CD4-positive, alpha-beta T cell (primary cell): Measurements from ENCODE around the gene SHH. TPM values are rescaled to one million over a fixed set of nuclear protein-coding genes. Genes with fewer than 3 reads are reported as not detected.

Experiments
- ATAC-seq: fragments of 200-7000 bp; cut with Tn5 transposase; one replicate; pipeline ENCODE4 v1.10.0; 2022; ENCODE audit warnings: mild to moderate bottlenecking; ENCODE audit not compliant: poor library complexity
- CTCF ChIA-PET: fragments of 350-600 bp; sonication (Branson Sonifier 250); formaldehyde crosslinking; loops from one replicate; lab custom pipeline; 2021; ENCODE audit warnings: antibody characterized with exemption, inconsistent platforms; lab: Charles Lee
- POLR2A ChIA-PET: fragments of 350-600 bp; sonication (Branson Sonifier 250); formaldehyde crosslinking; loops from one replicate; lab custom pipeline; 2021; ENCODE audit warnings: antibody characterized with exemption, inconsistent platforms; lab: Charles Lee
- DNase-seq, 14 experiments: peaks; one replicate each; pipeline ENCODE4 v3.0.0-alpha.2; 2013 to 2020; ENCODE audit warnings: mixed read lengths in 2 of 14
- H3K27ac ChIP-seq, 2 donors: one replicate each; pipeline versions ENCODE4 v1.5.1 to v1.7.0; 2013; ENCODE audit warnings: low read length in 2 of 2, low read depth in 1 of 2, mild to moderate bottlenecking in 1 of 2
- H3K27me3 ChIP-seq, 2 experiments: 1 replicate in 1 of 2; 2 replicates in 1 of 2; pipeline versions ENCODE4 v1.6.1 to v1.7.0; 2013; ENCODE audit warnings: low read length in 2 of 2, control low read depth in 1 of 2, mild to moderate bottlenecking in 1 of 2, moderate library complexity in 1 of 2; ENCODE audit not compliant: insufficient read depth in 2 of 2, control insufficient read depth in 1 of 2
- H3K36me3 ChIP-seq: one replicate; pipeline ENCODE4 v1.6.1; 2013; ENCODE audit warnings: low read length, control low read depth; ENCODE audit not compliant: insufficient read depth
- H3K4me1 ChIP-seq: one replicate; pipeline ENCODE4 v1.6.1; 2013; ENCODE audit warnings: low read length, control low read depth; ENCODE audit not compliant: insufficient read depth
- H3K4me3 ChIP-seq: one replicate; pipeline ENCODE4 v1.5.1; 2013; ENCODE audit warnings: mild to moderate bottlenecking, low read length, moderate library complexity
- H3K9me3 ChIP-seq, 2 experiments: 1 replicate in 1 of 2; 2 replicates in 1 of 2; pipeline versions ENCODE4 v1.6.1 to v1.7.0; 2013; ENCODE audit warnings: low read length in 2 of 2, mild to moderate bottlenecking in 2 of 2, control low read depth in 1 of 2, moderate library complexity in 1 of 2; ENCODE audit not compliant: control insufficient read depth in 1 of 2, insufficient read depth in 1 of 2
- H3K27ac Mint-ChIP-seq: one replicate; pipeline ENCODE4 v1.8.0; 2020; ENCODE audit warnings: mixed read lengths
- H3K27me3 Mint-ChIP-seq: one replicate; pipeline ENCODE4 v1.8.0; 2021; ENCODE audit warnings: mixed read lengths
- H3K36me3 Mint-ChIP-seq: one replicate; pipeline ENCODE4 v1.8.0; 2021; ENCODE audit warnings: low read depth, mixed read lengths
- H3K4me1 Mint-ChIP-seq: one replicate; pipeline ENCODE4 v1.8.0; 2021; ENCODE audit warnings: low read depth, mixed read lengths
- H3K4me3 Mint-ChIP-seq: one replicate; pipeline ENCODE4 v1.8.0; 2020; ENCODE audit warnings: mild to moderate bottlenecking, mixed read lengths
- H3K9me3 Mint-ChIP-seq: one replicate; pipeline ENCODE4 v1.8.0; 2020; ENCODE audit warnings: mixed read lengths
- CTCF ChIP-seq: fragments of 200-600 bp; IDR thresholded peaks from one replicate; pipeline ENCODE4 v1.8.0; 2022; ENCODE audit warnings: antibody characterized with exemption, mild to moderate bottlenecking
- intact Hi-C, 2 experiments: fragments of 100-400 bp; cut with DNase I in 1 of 2; cut with micrococcal nuclease in 1 of 2; formaldehyde crosslinking; loops; one replicate each; pipeline versions ENCODE4 v1.15.1 to v1.9.0; 2023 to 2025; cut with DNase I, micrococcal nuclease
- total RNA-seq, 174 experiments: library from RNA in 2 of 174; stranded (reverse) in 2 of 174; gene quantifications; one replicate each; pipeline ENCODE4 v1.2.3 and lab custom pipeline; 2021 to 2026

Gene SHH
- total RNA-seq, 2 experiments from 2014 or later = not detected

- no peaks in the 10 kb centered on the region for H3K9me3 Mint-ChIP-seq
- ATAC-seq (no peak), DNase-seq (no peak)
- H3K4me3 Mint-ChIP-seq = no peak overlapping the region
- H3K36me3 Mint-ChIP-seq = peaks cover 38% of the 10 kb centered on the region
- peaks cover 17% of the 10 kb centered on the region for H3K36me3 ChIP-seq
- intact Hi-C loops = no loop called here
- ChIA-PET POLR2A (no interaction called here), CTCF (interaction anchor here (1.0 kb wide), 1 partner anchor 187 kb away, joined by 3 read pairs; no protein-coding TSS in a partner anchor)
- H3K27ac ChIP-seq = no peak overlapping the region
- H3K9me3 ChIP-seq = peaks cover 0 to 7% of the 10 kb centered on the region in 2 experiments
- peaks cover 16% of the 10 kb centered on the region for H3K27me3 Mint-ChIP-seq
- H3K4me1 ChIP-seq = no peaks in the 10 kb centered on the region
- peaks cover 9% of the 10 kb centered on the region for H3K4me1 Mint-ChIP-seq
- H3K27ac Mint-ChIP-seq = no peak overlapping the region
- H3K27me3 ChIP-seq = peaks cover 0 to 3% of the 10 kb centered on the region in 2 experiments
- H3K4me3 ChIP-seq = no peak overlapping the region
- no peak for TF ChIP-seq CTCF
These were observed 26.7 kb downstream of the SHH start for GRCh38 chr7:155785536-155785935.

GRCh38 chr7:155782466-155782865 lies 29.8 kb downstream of the SHH start:
- Mint-ChIP-seq H3K36me3 (peaks cover 67% of the 10 kb centered on the region), H3K4me1 (peaks cover 9% of the 10 kb centered on the region), H3K27me3 (peaks cover 12% of the 10 kb centered on the region), H3K4me3 (no peak overlapping the region), H3K27ac (no peak overlapping the region), H3K9me3 (no peaks in the 10 kb centered on the region)
- POLR2A ChIA-PET = no interaction called here
- no peak for TF ChIP-seq CTCF
- ATAC-seq (no peak), DNase-seq (no peak)
- H3K4me1 ChIP-seq = no peaks in the 10 kb centered on the region
- H3K27me3 ChIP-seq = peaks cover 0 to 3% of the 10 kb centered on the region in 2 experiments
- H3K4me3 ChIP-seq = no peak overlapping the region
- peaks cover 0 to 3% of the 10 kb centered on the region in 2 experiments for H3K9me3 ChIP-seq
- H3K27ac ChIP-seq = no peak overlapping the region
- intact Hi-C loops = no loop called here
- H3K36me3 ChIP-seq = peaks cover 45% of the 10 kb centered on the region
- CTCF ChIA-PET = no interaction called here

- intact Hi-C loops = no loop called here
- ChIA-PET POLR2A (no interaction called here), CTCF (no interaction called here)
- no peak for TF ChIP-seq CTCF
- Mint-ChIP-seq H3K9me3 (no peaks in the 10 kb centered on the region), H3K4me1 (peaks cover 8% of the 10 kb centered on the region), H3K36me3 (peaks cover 77% of the 10 kb centered on the region), H3K27ac (no peak overlapping the region), H3K4me3 (no peak overlapping the region), H3K27me3 (peaks cover 12% of the 10 kb centered on the region)
- no peak for DNase-seq
- ATAC-seq = no peak
- peaks cover 0 to 3% of the 10 kb centered on the region in 2 experiments for H3K9me3 ChIP-seq
- no peaks in the 10 kb centered on the region for H3K27me3 ChIP-seq
- no peak overlapping the region for H3K4me3 ChIP-seq
- no peak overlapping the region for H3K27ac ChIP-seq
- H3K4me1 ChIP-seq = no peaks in the 10 kb centered on the region
- peaks cover 54% of the 10 kb centered on the region for H3K36me3 ChIP-seq
These were observed 30.8 kb downstream of the SHH start for GRCh38 chr7:155781433-155781832.
